Stimulated activated CD4-positive, alpha-beta T cell treated with anti-CD3 and anti-CD28 coated beads, Interleukin-4, amount 100 ng/mL, for 48 hours (primary cell): ENCODE measurements around the gene SNAP91.

Source experiments
- DNase-seq, 2 donors: peaks; one replicate each; pipeline ENCODE4 v3.0.0-alpha.2; 2020; ENCODE audit warnings: low read depth in 2 of 2

Gene SNAP91

DNA sequence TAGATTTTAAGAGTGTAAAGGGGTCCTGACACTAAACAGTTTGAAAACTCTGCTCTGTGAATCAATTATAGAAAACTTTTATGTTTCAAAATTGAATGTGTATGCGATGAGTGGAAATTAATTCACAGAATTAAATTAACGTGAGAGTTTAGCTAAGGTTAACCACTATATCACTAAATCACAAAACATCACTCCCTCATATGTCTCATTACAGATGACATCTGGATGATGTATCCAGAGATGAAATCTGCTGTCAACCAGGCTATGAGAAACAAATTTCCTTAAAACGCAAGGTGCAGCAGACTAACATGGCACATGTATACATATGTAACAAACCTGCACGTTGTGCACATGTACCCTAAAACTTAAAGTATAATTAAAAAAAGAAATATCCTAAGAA, 169.2 kb downstream of the SNAP91 start:
- no peak for DNase-seq

DNA sequence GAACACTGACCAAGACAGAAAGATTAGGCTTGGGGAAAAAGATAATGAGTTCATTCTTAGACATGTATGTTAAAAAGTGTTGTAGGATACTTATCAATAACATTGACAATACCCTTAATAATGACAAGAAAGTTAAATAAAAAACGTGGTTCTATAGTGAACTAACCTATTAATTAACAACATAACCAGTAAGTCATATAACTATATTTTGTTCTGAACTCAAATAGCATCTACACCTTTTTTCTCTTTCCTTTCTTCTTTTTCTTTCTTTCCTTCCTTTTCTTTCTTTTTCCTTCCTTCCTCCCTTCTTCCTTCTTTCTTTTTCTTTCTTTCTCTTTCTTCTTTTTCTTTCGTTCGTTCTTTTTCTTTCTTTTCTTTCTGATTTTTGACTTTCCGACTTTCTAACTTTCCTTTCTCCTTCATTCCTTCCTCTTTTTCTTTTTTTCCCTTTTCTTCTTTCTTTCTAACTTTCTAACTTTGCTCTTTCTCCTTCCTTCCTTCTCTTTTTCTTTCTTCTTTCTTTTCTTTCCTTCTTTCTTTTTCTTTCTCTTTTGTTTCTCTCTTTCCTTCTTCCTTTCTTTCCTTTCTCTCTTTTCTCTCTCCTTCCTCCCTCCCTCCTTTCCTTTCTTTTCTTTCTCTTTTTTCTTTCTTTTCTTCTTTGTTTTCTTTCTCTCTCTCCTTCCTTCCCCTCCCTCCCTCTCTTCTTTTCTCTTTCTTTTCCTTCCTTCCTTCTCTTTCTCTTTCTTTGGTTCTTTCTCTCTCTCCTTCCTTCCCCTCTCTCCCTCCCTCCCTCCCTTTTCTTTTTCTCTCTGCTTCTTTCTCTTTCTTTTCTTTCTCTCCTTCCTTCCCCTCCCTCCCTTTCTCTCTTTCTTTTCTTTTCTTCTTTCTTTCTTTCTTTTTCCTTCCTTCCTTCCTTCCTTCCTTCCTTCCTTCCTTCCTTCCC, 172.0 kb downstream of the SNAP91 start:
- no peak for DNase-seq

DNA sequence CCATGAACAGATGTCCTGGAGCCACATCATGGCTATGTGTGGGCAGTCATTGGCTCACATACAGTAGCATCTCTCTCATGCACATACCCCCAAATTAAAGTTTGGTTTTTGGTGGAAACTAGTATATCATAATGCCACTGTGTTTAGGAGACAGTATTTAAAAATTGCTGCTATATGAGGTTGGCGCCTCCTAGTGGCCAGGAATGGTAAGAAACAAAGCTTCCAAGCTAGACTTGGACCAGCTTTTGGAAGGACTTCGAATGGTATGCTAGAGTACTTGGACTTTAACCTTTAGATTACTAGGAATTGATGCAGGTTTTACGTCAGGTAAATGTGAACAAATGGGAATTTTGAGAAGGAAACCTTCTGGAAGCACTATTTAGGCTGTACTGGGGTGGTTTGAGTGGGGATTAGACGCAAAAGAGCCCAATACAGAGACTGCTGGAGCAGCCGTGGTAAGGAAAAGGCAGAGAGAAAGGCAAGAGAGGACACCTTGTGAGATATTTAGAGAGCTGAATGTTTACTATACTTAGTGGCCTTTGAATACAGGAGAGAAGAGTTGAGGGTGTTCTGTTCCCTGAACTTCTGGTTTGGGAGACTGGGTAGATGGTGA, 172.8 kb downstream of the SNAP91 start:
- peak; percentile 28 to 56 for DNase-seq

DNA sequence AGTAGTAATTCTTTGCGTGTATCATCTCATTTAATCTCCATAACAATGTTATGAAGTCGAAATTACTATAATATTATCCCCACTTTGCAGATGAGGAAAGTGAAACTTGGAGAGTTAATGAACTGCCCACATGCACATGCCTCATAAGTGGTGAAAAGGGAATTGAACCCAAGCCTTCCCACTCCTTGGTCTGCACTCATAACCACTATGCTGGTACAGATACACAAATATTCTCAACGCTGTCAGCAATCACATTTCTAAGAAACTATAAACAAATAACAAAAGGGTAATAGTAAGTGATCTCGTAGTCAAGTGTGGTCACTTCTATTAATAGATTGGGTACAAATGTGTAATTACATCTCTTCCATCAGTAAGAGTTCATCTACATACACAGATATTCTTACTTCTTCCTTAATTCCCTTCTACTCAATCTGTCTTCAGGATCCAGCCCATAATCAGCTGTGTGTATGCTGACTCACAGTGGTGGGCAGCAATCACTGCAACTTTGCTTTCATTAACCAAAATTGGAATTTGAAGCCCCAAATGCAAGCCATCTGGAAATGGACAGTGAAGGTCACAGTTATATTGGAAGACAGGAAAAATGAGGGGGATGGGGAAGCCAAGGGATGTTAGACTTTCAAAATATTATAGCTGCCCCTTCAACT, 190.0 kb downstream of the SNAP91 start:
- no peak for DNase-seq

DNA sequence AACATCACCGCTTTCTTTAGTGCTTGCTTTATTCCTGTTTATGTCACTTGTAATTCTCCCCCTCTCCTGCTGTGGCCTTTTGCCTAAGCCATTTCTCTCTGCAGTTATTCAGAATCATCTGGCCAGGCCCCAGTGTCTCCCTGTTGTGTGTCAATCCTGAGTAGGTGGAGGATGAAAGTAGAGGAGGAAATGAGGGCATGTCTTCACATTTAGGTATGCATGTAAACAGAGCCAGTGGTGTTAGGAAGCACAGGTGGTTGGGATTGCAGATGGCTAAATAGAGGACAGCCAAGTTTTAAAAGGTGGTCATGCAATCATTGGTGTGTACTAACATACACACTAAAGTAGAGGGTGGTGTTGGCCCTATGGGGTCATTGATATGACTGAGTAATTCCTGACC, 191.4 kb downstream of the SNAP91 start:
- DNase-seq = no peak

DNA sequence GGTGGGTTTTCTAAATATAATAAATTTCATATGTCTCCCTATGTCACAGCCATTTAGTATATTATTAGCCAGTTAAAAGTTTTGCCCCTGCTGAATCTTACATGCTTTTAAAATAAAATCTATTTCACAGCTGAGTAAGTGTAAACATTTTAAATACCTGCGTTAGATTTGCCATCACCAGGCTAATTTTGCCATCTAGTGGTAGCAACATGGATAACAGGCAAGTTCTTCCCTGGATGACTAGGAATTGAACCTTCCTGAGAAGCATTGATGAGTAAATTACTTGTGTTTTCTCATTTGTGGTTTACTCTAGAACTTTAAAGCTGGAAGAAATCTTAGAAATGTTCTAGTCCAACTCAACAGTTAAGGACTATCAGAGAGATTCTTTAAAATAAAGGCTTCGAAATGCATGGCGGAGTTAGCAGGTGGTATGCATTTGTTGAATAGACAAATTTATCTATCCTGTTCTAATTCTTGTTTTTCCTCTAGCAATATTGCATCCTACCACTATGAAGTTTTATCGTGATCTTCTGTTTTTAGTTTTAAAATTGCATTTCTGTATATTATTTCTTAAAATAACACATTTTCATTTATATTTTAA, 193.9 kb downstream of the SNAP91 start:
- DNase-seq = no peak

DNA sequence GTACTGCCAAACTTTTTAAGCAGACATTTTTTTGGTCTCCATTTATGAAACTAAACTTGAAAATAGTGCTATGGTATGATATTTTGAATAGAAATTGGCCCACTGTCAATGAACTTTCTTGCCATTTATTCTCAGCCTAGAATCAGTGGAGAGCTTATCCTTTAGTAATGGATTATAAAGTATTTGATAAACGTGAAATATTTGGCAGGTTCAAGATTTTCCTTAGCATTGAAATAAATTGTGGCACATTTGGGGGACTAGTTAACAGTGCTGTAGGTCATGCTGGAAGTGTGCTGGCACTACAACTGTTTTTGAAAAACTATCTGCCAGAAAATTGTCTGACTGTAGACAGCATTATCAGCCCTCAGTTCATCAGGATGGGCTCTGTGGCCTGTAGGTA, 194.4 kb downstream of the SNAP91 start:
- DNase-seq = no peak

DNA sequence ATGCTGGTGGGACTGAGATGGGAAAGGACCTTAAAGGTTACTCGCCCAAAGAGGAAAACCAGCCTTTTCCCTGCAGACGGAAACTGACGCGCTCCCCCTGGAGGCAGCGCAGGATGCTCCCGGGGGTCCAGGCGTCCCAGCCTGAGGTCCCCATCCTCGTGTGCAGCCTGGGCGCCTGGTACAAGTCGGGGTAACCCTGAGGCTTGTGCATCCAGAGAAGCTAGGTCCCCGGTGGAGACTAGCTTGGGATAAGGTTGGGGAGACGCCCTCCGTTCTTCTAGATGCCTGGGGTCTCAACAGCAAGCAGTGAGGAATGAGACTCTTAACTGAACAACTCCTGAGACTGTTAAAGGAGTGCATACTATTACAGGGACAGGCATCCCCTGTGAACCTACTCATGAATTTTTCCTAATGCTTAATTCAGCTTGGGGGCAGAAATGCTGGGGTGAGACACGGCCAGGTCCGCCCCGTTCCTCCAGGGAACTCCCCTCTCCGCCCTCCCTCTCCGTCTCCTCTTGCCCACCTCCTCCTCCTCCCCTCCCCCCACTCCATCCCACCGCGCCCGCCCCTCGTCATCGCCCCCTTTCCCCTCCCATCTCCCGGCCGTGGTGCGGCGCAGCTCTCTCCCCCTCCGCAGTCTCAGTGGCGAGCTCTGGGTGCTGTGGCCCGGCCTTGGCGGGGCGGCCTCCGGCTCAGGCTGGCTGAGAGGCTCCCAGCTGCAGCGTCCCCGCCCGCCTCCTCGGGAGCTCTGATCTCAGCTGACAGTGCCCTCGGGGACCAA, 196.8 kb downstream of the SNAP91 start, which contains the start of gene PRSS35:
Gene PRSS35 (plus strand): TSS at position 634 of the 781 bp plus-strand sequence. CDS start 10,908 bp downstream, outside the sequence.
- DNase-seq = peak in 1 of 2 donors; percentile 1

DNA sequence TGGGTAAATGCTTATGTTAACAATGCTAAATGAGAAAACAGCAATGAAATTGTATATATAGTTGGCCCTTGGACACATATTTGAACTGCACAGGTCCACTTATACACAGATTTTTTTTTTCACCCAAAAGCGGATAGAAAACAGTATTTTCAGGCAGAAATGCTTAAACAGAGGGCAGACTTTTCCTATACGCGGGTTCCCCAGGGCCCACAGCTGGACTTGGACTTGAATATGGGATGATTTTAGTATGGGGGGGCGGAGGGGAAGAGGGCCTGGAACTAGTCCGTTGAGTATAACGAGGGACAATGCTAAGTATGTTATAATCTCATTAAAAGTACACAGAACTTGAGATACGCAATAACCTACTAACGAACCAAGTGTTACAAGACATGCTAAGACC, 197.6 kb downstream of the SNAP91 start:
- no peak for DNase-seq

DNA sequence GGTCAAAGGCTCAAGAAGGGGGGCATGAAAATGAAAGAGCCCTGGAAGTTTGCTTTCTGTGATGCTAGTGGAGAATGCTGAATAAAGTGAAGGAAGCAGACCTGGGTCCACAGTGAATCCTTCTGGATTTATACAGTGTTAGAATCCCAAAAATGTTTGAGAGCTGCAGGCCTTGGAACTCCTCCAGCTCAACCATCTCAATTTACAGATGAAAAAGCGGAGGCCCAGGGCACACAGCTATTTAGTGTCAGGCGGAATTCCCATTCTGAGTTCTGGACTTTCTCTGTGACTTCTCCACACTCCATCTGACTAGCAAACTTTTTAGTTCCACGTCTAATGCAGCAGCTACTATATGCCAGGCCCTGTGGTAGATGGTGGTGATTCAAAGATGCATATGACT, 198.1 kb downstream of the SNAP91 start:
- DNase-seq = no peak

DNA sequence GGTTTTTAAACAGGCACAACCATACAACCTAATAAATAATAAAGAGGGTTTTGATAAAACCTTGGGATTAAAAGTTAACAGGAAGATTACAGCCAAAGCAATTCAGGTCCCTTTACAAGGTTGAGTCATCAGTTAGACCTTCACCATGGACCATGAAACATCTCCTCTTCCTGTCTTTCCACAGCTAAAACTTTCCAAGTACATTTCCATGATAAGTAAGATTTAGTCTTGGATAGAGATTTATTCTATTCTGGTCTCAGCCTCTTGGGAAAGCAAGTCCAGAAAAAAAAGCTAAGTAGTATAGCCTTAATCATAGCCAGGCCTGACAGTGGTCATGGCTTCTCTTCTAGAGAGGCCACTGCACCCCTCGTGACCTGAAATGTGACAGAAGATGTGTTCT, 199.5 kb downstream of the SNAP91 start:
- DNase-seq = no peak

DNA sequence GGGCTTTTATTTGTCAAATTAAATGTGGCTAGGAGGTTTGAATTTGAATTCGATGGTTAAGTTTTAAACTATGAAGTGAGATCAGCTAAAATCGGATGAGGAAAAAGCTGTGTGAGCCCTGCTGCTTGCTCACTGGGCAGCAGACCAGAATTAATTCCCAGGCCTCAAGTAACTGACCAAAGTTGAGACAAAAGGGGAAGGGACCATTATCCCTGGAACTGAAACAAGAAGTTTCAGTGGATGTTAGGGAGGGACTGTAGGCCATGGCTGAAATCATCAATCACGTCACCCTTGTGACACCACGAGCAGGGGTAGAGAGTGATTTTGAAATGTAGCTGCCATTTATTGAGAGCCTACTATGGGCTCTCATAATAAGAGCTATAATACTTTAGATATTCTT, 203.5 kb downstream of the SNAP91 start:
- DNase-seq = no peak
